GM10248 (cell line): Measurements from ENCODE around the gene ANO2.

Experiments used
- CTCF ChIA-PET: fragments of 300-600 bp; sonication (Branson Sonifier 250); formaldehyde crosslinking; extraction: SDS; loops from one replicate; lab custom pipeline; 2021; ENCODE audit warnings: antibody characterized with exemption; lab: Yijun Ruan, JAX
- POLR2A ChIA-PET: fragments of 350-650 bp; sonication (Branson Sonifier 250); formaldehyde crosslinking; extraction: SDS; loops from one replicate; lab custom pipeline; 2020; ENCODE audit warnings: antibody characterized with exemption; lab: Yijun Ruan, JAX
- DNase-seq: peaks from one replicate; pipeline ENCODE4 v3.0.0; 2012; ENCODE audit errors: extremely low spot score
- TF ChIP-seq, protein P1 (sequence below): IDR thresholded peaks from 2 replicates; pipeline ENCODE4 v1.5.1; 2012; ENCODE audit warnings: mild to moderate bottlenecking, low read depth; ENCODE audit errors: extremely low read depth, missing control alignments, control extremely low read depth

Gene ANO2

GRCh38 chr12:5557906-5558305 is 387.2 kb downstream of the ANO2 start:
- TF ChIP-seq, protein P1, sequence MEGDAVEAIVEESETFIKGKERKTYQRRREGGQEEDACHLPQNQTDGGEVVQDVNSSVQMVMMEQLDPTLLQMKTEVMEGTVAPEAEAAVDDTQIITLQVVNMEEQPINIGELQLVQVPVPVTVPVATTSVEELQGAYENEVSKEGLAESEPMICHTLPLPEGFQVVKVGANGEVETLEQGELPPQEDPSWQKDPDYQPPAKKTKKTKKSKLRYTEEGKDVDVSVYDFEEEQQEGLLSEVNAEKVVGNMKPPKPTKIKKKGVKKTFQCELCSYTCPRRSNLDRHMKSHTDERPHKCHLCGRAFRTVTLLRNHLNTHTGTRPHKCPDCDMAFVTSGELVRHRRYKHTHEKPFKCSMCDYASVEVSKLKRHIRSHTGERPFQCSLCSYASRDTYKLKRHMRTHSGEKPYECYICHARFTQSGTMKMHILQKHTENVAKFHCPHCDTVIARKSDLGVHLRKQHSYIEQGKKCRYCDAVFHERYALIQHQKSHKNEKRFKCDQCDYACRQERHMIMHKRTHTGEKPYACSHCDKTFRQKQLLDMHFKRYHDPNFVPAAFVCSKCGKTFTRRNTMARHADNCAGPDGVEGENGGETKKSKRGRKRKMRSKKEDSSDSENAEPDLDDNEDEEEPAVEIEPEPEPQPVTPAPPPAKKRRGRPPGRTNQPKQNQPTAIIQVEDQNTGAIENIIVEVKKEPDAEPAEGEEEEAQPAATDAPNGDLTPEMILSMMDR = no peak
- ChIA-PET CTCF (no interaction called here), POLR2A (no interaction called here)
- no peak for DNase-seq

DNA sequence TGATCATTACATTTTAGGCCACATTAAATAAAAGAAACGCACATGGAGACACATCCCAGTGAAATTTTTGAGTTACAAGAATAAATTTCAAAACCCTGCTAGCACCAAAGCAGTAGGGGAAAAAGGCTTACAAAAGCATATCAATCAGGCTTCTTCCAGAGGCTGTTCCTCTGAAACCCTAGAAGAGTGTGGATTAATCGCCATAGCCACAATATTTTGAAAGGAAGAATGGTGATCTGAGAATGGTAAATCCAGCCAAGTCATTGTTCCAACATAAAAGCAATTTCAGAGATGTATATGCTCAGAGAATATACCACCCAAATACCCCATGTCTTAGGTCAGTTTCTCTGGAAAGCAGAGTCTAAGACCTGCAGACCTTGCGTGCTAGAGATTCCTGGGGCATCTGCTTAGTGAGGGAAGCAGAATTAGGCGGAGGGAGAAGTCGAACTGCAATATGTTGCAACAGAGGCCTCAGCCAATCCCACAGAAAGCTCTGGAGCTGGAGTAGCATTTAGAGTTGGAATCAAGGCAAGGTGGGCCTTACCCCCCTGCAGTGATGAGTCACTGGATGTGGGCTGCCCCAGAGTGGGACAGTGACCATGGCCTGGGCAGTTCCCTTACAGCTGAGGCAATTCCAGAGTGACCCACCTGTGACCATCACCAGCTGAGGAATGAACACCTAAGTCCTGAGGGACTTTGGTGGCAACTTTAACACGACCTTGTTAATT is 387.9 kb downstream of the ANO2 start:
- CTCF ChIA-PET = interaction anchor here (1.6 kb wide), 1 partner anchor 14 kb away, joined by 4 read pairs; no protein-coding TSS in a partner anchor
- no peak for DNase-seq
- POLR2A ChIA-PET = no interaction called here
- TF ChIP-seq, protein P1 = no peak

- CTCF ChIA-PET = interaction anchor here (1.6 kb wide), 1 partner anchor 15 kb away, joined by 4 read pairs; no protein-coding TSS in a partner anchor
- no peak for DNase-seq
- POLR2A ChIA-PET = no interaction called here
- TF ChIP-seq, protein P1 = no peak
Observed at GRCh38 chr12:5556033-5556614, 388.9 kb downstream of the ANO2 start.

DNA sequence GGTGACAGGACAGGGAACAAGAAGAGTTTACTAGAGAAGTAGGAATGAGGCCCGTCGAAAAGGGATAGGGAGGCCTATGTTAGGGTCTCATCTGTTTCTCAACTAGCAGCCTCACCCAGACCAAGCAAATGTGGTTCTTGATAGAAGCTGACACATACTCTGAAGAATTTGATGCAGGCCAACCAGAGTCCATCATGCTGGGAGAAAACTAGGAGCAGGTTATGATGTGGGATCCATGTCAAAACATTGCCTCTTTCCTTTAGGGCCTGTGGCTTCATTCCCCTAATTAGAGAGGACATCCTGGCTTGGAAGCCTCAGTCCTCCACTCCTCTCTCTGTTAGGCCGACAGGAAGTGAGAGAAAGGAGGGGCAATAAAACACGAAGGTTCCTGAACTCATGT is 390.3 kb downstream of the ANO2 start:
- TF ChIP-seq, protein P1 = no peak
- ChIA-PET CTCF (interaction anchor here (0.7 kb wide), 1 partner anchor 12 kb away, joined by 3 read pairs; no protein-coding TSS in a partner anchor), POLR2A (no interaction called here)
- no peak for DNase-seq

- TF ChIP-seq, protein P1 = no peak
- ChIA-PET POLR2A (no interaction called here), CTCF (no interaction called here)
Observed at GRCh38 chr12:5549011-5549410, 396.0 kb downstream of the ANO2 start.

GRCh38 chr12:5548152-5548943 is 396.7 kb downstream of the ANO2 start:
- ChIA-PET POLR2A (no interaction called here), CTCF (no interaction called here)
- TF ChIP-seq, protein P1 = no peak
- DNase-seq = no peak

More at GRCh38 chr12:5549011-5549410, 396.0 kb downstream of the ANO2 start:
- no peak for DNase-seq
